Tibial artery (tissue), 4 donors: ENCODE measurements around the gene TMEM52B.
A peak's percentile ranks its signal among the peaks of the same experiment; 100 is the strongest.

ENCODE experiments used
- DNase-seq, 2 donors: peaks; one replicate each; pipeline ENCODE4 v3.0.0-alpha.2; 2019
- H3K27ac ChIP-seq, 2 donors: fragments of 200-600 bp; sonication (generic) in 1 of 2; 1 replicate in 1 of 2; 2 replicates in 1 of 2; pipeline ENCODE4 v1.5.1; 2018 to 2019; ENCODE audit warnings: mild to moderate bottlenecking in 1 of 2
- H3K27me3 ChIP-seq, 2 donors: fragments of 200-600 bp; sonication (generic) in 1 of 2; one replicate each; pipeline versions ENCODE4 v1.5.1 to v1.6.0; 2016 to 2019
- H3K36me3 ChIP-seq, 3 donors: fragments of 200-600 bp; sonication (generic) in 2 of 3; one replicate each; pipeline ENCODE4 v1.5.1; 2016 to 2019; ENCODE audit warnings: mild to moderate bottlenecking in 2 of 3
- H3K4me1 ChIP-seq, 4 donors: fragments of 200-600 bp; sonication (generic) in 2 of 4; 1 replicate in 3 of 4; 2 replicates in 1 of 4; pipeline ENCODE4 v1.5.1; 2016 to 2019
- H3K4me3 ChIP-seq, 2 donors: fragments of 200-600 bp; sonication (generic) in 1 of 2; 1 replicate in 1 of 2; 2 replicates in 1 of 2; pipeline ENCODE4 v1.5.1; 2018 to 2019; ENCODE audit warnings: mild to moderate bottlenecking in 2 of 2
- H3K9me3 ChIP-seq, 3 donors: fragments of 200-600 bp; sonication (generic) in 1 of 3; one replicate each; pipeline ENCODE4 v1.5.1; 2016 to 2019
- CTCF ChIP-seq, 2 experiments: fragments of 200-600 bp in 1 of 2; fragments of 450-650 bp in 1 of 2; IDR thresholded peaks; one replicate each; pipeline ENCODE4 v1.5.1; 2017 to 2019; ENCODE audit warnings: antibody characterized with exemption in 2 of 2, mild to moderate bottlenecking in 1 of 2, moderate library complexity in 1 of 2
- intact Hi-C: fragments of 100-400 bp; cut with DNase I; formaldehyde crosslinking; loops from one replicate; pipeline ENCODE4 v1.15.0; 2023; ENCODE audit warnings: low total_unique reads

The TMEM52B gene

GRCh38 chr12:10226731-10227130 is 47.9 kb downstream of the TMEM52B start:
- Histone ChIP-seq H3K4me3 (no peak overlapping the region), H3K27me3 (no peaks in the 10 kb centered on the region), H3K9me3 (no peaks in the 10 kb centered on the region), H3K4me1 (peaks cover 0 to 11% (median 4%) of the 10 kb centered on the region in 4 donors), H3K36me3 (peaks cover 27 to 32% (median 31%) of the 10 kb centered on the region in 3 donors), H3K27ac (no peak overlapping the region)
- intact Hi-C loops = no loop called here
- no peak for DNase-seq
- no peak for TF ChIP-seq CTCF (IDR thresholded peaks at IDR 0.05)

GRCh38 chr12:10227648-10228047 is 48.8 kb downstream of the TMEM52B start:
- peaks cover 18 to 23% (median 22%) of the 10 kb centered on the region in 3 donors for H3K36me3 ChIP-seq
- H3K27ac ChIP-seq = no peak overlapping the region
- TF ChIP-seq CTCF (IDR thresholded peaks at IDR 0.05) = no peak
- no peaks in the 10 kb centered on the region for H3K27me3 ChIP-seq
- no peak for DNase-seq
- no peak overlapping the region for H3K4me3 ChIP-seq
- no peaks in the 10 kb centered on the region for H3K9me3 ChIP-seq
- H3K4me1 ChIP-seq = peaks cover 0 to 11% (median 4%) of the 10 kb centered on the region in 4 donors
- intact Hi-C loops = no loop called here

- no peak for DNase-seq
- intact Hi-C loops = no loop called here
- Histone ChIP-seq H3K27me3 (no peaks in the 10 kb centered on the region), H3K36me3 (no peaks in the 10 kb centered on the region), H3K9me3 (no peaks in the 10 kb centered on the region), H3K4me1 (no peaks in the 10 kb centered on the region), H3K27ac (no peak overlapping the region), H3K4me3 (no peak overlapping the region)
- TF ChIP-seq CTCF (IDR thresholded peaks at IDR 0.05) = no peak
Measured at GRCh38 chr12:10234562-10234961, 55.7 kb downstream of the TMEM52B start.

- H3K27ac ChIP-seq = no peak overlapping the region
- no peaks in the 10 kb centered on the region for H3K36me3 ChIP-seq
- H3K27me3 ChIP-seq = no peaks in the 10 kb centered on the region
- H3K9me3 ChIP-seq = no peaks in the 10 kb centered on the region
- H3K4me3 ChIP-seq = no peak overlapping the region
- peak; percentile 86 to 87 for TF ChIP-seq CTCF (IDR thresholded peaks at IDR 0.05)
- DNase-seq = no peak
- no peaks in the 10 kb centered on the region for H3K4me1 ChIP-seq
- intact Hi-C loops = loop anchor here (5.0 kb wide), 1 partner anchor 326 kb away; no protein-coding TSS in a partner anchor
Measured at GRCh38 chr12:10235761-10236631, 57.2 kb downstream of the TMEM52B start.

GRCh38 chr12:10236720-10237119 is 57.9 kb downstream of the TMEM52B start:
- intact Hi-C loops = loop anchor here (5.0 kb wide), 1 partner anchor 326 kb away; no protein-coding TSS in a partner anchor
- no peaks in the 10 kb centered on the region for H3K9me3 ChIP-seq
- no peaks in the 10 kb centered on the region for H3K27me3 ChIP-seq
- no peak overlapping the region for H3K4me3 ChIP-seq
- TF ChIP-seq CTCF (IDR thresholded peaks at IDR 0.05) = no peak
- no peak for DNase-seq
- H3K4me1 ChIP-seq = no peaks in the 10 kb centered on the region
- no peaks in the 10 kb centered on the region for H3K36me3 ChIP-seq
- no peak overlapping the region for H3K27ac ChIP-seq
